GM18861 (cell line): ENCODE measurements around the gene SERPINB5.

ENCODE experiments used
- ATAC-seq: cut with Tn5 transposase; IDR thresholded peaks from one replicate; pipeline ENCODE4 v1.9.1; 2021; ENCODE audit not compliant: unreplicated experiment

Gene SERPINB5

DNA sequence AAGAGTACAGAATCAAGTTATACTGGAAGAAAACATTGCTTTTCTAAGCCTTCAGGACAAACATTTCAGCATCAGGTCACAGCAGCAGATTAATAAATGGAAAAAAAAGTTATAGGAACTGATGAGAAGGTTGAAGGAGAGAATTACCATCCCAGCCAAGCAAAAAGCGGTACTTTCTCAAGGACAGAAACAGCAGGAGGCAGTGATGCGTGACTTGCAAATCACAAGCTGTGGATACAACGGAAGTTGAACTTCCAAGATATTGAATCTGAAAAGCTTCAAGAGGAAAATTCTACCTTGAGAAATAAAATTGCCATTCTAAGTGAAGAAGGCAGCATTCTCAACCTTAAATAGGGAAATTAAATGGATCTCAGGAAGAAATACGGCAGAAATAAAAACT is 46.9 kb downstream of the SERPINB5 start:
- no peak for ATAC-seq

DNA sequence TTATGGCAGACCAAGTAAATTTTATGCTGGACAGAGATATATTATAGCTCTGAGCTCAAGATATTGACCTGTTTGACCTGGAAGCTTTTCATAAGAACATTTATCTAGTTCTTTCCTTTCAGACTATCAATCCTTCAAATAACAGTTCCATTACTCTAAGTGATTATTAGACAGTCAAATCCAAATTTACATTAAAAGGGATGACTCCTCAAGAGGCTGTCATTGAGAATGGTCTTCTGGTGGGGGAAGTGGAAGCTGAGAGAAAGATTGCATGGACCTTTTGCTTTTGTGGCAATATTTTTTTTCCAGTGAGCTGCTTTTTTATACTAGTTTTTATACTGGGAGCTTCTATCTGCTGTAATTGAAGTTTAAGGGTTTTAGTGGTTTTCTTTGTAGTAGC is 50.5 kb downstream of the SERPINB5 start:
- no peak for ATAC-seq

DNA sequence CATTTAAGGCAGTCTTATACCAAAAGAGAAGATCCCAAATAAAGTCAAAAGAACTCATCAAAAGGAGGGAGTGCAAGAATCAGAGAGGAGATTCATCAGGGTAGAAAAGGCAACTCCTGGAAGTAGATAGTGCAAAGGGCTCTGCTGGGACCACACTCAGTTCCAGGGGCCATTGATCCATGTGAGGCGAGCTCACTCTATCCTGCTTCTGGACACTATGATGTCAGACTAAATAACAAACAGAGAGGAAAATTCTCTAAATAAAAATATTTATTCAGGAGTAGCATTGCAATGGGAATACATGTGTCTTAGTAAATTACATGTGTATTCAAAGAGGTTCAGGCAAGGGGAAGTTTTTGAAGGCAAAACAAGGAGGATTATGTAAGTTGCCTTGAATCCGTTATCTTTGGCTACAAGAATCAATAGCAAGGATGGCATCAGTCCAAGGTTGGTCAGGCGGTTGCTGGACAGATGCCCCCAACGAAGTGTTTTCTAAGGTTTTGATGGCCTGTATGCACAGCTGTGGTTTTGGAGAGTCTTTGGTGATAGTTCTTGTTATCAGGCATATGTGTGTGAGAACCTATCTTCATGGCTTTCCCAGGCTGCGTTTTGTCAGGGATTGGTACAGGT is 52.2 kb downstream of the SERPINB5 start:
- ATAC-seq, result no peak

DNA sequence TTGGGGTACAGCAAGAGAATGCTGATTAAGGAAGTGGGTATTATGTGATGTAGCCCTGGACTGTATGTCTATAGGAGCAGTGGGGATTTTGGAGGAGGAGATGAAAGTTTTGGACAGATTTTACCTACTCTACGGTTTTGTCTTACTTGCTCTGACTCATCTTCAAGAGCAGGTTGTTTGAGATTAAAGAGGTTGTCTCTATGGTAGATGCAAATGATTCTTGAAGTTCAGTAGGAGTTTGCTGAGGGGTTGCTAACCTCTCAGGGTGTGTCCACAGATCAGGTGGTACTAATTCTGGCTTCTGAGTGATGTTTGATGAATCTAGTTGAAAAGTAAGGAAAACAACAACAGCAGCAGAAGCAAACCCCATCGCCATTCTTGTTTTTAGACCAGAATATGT is 55.7 kb downstream of the SERPINB5 start:
- no peak for ATAC-seq

DNA sequence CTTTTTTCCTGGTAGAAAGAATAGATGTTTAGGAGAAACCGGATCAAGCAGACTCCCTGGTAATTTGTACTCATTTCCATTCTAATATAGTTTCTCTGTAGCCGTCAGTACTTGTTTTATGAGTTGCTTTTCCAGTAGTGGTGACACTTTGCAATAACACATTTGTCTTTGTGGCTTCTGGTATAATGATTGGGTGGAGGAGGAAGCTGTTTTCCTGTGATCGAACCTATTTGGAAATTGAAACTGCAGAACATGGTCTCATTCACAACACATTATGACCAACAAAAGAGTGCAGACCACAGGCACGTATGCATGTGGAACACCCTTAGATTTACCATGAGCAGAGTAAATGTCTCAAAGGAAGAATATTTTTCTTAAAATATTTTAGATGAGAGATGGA is 57.9 kb downstream of the SERPINB5 start:
- ATAC-seq, result no peak

DNA sequence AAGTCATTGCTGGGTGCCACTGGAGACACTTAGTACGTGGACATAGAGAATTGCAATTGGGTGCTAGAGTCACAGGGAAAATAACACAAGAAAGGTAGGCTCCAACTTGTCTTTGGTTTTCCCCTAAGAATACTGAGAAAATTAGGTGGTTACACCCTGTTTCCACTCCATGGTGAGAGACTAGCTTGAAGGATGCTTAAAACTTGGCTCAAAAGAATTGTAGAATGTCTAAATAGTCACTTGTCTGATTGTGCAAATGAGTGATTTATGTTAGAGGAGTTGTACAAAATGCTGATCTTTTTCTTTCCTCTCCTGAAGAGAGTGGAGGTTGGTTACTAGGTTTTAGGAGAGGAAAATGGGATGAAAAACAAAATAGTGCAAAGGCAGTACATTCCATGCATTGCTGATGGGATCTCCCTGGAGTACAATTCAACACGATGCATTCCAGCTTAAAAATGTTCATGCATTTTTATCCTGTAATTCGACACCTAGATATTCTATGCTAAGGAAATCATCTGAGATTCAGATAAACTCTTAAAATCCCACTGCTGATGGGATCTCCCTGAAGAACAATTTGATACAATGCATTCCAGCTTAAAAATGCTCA is 63.2 kb downstream of the SERPINB5 start:
- ATAC-seq, result no peak

DNA sequence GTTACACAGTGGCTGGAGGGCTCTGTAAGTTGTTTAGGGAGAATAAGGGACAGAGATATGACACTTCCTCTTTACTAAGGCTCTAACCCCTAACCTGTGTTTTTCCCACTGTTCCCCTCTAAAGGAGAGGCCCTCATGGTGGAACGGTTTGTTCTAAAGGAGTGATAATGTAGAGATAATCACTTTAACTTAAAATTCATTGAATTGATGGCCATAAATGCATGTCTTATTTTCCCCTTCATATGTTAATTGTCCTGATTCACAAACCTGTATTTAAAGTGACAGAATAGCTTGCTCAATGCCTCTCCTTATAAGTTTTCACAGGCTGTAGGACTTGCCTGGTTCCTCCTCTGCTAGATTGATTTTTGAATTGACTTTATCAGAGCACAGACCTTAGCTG is 65.3 kb downstream of the SERPINB5 start, which contains the start of gene SERPINB12:
SERPINB12 (plus strand) TSS at position 301 of the 400 bp plus-strand sequence. CDS start 13,791 bp downstream, outside the sequence.
- ATAC-seq, result no peak

DNA sequence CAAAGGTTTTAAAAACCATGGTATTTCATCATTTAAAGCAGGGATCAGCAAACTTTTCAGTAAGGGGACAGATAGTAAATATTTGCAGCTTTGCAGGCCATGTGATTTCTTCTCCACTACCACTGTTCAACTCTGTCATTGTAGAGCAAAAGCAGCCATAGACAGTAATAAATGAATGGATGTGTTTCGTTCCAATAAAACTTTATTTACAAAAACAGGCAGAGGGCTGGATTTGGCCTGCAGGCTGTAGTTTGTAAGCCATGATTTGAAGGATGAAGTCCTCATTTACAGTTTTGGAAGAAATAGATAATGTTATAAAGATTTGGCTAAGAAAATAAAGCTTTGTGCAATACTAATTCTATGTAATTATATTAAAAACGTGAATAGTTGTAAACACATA is 67.3 kb downstream of the SERPINB5 start:
- ATAC-seq, result no peak

DNA sequence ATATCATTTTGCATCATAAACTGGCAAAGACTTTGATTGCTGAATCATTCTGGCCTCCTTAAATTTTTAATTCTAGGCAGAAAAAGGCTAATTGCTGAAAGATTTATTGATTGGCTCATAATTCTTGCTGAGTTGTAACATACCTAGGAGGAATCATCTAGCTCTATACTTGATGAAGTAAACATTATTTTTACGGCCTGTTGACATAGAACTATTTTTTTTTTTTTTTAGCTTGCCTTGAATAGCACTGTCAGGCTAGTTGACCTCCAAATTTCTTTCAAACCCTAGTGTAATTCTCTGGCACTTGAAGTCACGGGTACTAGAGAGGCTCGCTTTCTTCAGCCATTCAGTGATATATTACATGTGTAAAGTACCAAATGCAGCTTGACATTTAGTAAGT is 68.2 kb downstream of the SERPINB5 start:
- ATAC-seq, result no peak

DNA sequence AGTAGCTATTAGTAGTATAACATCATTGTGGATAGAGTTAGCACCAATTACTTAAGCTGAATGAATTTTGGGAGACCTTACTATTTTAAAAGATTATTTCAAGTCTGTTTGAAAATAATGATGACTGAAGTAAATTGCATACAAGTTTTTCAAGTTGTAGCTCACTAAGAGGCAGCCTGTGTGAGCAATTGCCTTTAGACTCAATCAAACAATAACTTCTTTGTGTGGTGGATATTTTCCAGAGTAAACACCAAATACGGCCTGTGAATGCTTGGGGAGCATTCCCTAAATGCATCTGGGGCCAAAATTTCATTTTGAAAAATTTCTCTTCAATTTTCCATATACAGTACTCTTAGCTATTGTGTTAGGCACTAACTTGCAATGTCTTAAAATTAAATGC is 73.3 kb downstream of the SERPINB5 start:
- ATAC-seq, result no peak

DNA sequence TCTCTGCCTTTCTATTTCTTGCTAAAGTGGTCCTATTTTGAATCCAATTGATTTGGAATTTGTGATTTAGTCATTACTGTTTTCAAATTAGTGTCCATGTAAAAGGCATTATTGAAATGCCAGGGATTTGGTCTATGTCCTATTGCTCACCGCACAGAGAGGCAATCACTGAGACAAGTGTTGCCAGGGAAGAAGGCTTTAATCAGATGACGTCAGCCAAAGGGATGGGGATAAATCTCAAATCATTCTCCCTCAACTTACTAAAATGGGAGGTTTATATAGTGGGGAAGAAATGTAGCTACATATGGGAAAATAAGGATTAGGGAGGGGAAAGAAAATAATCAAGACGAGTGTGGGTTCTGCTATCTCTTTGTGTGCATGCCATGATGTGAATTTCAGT is 75.0 kb downstream of the SERPINB5 start:
- ATAC-seq, result no peak

DNA sequence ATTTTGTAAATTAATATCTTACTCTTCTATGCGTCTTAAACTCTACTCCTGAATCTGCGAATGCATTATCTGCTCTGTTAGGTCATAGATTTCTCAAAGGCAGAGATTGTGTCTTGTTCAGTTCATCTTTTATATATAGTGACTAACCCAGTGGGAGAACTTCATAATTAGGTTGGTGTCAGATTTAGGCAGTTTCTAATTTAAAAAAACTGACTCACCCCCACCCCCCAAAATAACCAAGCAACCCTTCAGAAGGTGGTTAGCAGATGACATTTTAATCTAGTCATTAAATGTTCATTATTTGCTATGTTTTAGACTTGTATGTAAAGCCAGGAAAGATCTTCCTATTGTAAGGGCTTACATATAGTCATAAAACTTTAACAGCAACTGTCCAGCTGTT is 75.8 kb downstream of the SERPINB5 start:
- no peak for ATAC-seq

DNA sequence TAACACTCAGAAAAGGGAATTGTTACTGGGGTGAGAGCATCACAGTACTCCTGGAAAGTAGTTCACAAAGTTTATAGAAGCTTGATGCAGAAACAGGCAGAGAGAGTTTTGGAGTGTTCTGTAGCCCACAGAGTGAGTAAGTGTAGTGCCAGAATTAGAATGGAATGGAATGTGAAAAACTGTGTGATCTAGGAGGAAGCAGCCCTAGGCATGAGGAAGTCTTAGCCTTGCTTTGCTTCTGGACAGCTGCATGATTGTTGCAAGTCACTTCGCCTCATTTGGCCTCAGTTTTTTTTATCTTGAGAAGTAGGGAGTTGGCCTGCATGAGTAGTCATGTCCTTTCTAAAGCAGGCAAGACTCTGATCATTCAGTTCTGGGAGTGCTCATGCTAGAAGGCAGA is 76.3 kb downstream of the SERPINB5 start:
- ATAC-seq, result no peak
